Measurements from ENCODE around the gene BDKRB2.

The BDKRB2 gene

DNA sequence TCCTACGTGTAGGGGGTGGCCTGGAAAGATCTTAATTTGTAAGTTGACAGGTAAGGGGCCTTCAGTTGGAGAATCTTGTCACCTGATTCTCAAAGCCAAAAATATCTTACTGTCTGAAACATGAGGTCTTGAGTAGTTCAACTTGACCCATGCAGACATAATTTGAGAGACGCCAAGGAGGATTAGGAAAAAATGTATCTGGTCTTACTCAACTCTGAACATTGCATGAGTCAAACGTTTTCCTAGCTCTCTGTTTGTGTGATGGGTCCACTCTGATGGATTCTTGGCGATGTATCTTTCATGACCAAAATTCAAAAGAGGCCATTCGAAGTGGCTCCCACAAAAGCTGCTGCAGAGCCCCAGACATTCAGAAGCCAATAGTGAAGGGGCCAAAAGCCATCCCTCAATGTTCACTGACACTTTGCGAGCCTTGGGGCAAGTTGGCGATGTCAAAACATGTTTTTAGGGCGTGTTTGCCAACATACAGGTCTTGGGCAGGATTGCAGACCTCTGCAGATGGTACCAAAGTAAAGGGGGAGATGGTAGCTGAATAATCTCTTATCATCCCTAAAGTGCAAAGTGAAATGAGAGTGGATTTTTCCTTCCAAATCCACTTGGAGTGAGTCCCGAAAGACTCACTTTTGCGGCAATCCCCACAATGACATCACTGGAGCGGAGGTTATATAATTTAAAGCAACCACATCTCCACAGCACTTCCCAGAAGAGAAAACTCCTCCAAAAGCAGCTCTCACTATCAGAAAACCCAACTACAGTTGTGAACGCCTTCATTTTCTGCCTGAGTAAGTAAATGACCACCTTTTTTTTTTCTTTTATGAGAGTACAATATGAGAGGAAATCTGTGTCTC, 51.1 kb downstream of the BDKRB2 start, which contains the start of gene BDKRB1:
BDKRB1 (plus strand) TSS at position 710 of the 866 bp plus-strand sequence. CDS start 7,473 bp downstream, outside the sequence.
- FAIRE-seq = no peak

- FAIRE-seq = no peak
Observed at GRCh38 chr14:96256407-96256806, 51.8 kb downstream of the BDKRB2 start.

DNA sequence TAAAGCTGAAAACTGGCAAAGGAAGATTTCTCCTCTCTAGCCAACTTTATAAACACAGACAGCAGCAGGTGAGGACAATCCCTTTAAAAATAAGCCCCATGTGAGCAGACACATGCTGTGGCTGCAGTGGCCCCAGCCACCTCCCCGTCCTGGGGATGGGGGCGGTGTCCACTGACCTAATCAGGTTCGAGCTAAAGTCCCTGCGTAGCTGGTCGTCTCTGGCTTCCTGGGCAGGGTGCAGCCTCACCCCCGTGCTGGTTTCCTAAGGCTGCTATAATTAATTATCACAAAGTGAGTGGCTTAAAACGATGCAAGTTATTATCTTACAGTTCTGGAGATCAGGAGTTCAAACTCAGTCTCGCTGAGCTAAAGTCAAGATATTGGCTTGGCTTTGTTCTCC, 52.4 kb downstream of the BDKRB2 start:
- FAIRE-seq = no peak

- FAIRE-seq = no peak
Observed at GRCh38 chr14:96257900-96258299, 53.3 kb downstream of the BDKRB2 start.

- no peak for FAIRE-seq
Observed at GRCh38 chr14:96260341-96260821, 55.7 kb downstream of the BDKRB2 start.

GRCh38 chr14:96261053-96261452, 56.4 kb downstream of the BDKRB2 start:
- FAIRE-seq = no peak

DNA sequence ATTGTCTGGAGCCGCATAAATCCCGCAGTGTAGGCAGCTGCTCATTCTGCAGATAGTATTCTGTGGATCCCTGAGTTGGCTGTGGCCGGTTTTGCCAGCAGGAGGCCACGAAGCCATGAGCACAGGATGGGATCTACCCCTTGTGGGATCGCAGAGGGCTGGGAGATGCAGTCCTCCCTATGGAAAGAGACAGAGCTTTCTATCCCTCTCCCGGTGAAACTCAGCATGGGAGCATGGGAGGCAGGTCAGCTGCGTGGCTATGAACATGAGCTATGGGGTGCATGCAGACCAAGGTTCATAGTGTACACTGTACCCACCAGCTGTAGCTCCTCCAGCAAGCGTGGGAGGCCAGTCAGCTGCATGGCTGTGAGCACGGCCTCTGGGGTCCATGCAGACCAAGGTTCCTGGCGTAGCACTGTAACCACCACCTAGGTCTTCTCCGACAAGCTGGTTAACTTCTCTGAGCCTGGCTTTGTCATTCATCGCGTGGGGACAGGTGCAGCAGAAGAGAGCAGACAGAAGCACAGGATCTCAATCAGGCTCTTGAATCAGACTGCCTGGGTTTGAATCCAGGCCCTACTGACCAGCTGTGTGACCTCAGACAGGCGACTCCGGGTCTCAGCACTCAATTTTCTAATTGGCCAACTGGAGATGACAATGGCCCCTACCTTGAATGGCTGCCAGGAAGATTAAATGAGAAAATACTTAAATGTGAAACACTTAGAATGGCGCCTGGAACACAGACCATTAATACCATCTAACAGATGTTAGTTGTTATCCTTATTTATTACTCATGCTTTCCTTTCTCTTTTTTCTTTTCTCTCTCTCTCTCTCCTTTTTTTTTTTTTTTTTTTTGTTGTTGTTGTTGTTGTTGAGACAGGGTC, 57.4 kb downstream of the BDKRB2 start:
- no peak for FAIRE-seq

GRCh38 chr14:96263347-96264199, 58.9 kb downstream of the BDKRB2 start:
- FAIRE-seq = no peak

- no peak for FAIRE-seq
Observed at GRCh38 chr14:96264200-96264553, 59.5 kb downstream of the BDKRB2 start.

GRCh38 chr14:96264853-96265252, 60.2 kb downstream of the BDKRB2 start:
- FAIRE-seq = no peak

- FAIRE-seq = no peak
Observed at GRCh38 chr14:96265383-96266095, 60.9 kb downstream of the BDKRB2 start.

- FAIRE-seq = no peak
Observed at GRCh38 chr14:96267336-96267735, 62.7 kb downstream of the BDKRB2 start.

DNA sequence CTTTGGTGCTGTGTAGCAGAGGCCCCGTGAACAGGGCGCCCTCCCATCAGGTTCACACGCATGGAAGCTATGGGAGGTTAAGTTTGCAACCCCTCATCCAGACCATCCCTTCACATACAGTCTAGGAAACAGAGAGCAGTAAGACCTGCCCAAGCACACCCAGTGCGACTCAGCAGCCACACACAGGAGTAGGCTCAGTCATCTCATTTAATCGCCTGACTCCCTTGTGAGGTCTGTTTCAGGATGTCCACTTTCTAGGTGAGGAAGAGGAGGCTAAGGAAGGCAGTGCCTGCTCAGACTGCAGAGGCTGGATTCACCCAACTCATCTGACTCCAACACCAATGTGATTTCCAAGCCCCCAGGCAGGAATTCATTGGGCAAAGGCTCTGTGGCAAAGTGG, 63.3 kb downstream of the BDKRB2 start:
- FAIRE-seq = no peak

GRCh38 chr14:96268431-96269358, 64.1 kb downstream of the BDKRB2 start:
- FAIRE-seq = no peak

- no peak for FAIRE-seq
Observed at GRCh38 chr14:96269359-96269710, 64.7 kb downstream of the BDKRB2 start.

DNA sequence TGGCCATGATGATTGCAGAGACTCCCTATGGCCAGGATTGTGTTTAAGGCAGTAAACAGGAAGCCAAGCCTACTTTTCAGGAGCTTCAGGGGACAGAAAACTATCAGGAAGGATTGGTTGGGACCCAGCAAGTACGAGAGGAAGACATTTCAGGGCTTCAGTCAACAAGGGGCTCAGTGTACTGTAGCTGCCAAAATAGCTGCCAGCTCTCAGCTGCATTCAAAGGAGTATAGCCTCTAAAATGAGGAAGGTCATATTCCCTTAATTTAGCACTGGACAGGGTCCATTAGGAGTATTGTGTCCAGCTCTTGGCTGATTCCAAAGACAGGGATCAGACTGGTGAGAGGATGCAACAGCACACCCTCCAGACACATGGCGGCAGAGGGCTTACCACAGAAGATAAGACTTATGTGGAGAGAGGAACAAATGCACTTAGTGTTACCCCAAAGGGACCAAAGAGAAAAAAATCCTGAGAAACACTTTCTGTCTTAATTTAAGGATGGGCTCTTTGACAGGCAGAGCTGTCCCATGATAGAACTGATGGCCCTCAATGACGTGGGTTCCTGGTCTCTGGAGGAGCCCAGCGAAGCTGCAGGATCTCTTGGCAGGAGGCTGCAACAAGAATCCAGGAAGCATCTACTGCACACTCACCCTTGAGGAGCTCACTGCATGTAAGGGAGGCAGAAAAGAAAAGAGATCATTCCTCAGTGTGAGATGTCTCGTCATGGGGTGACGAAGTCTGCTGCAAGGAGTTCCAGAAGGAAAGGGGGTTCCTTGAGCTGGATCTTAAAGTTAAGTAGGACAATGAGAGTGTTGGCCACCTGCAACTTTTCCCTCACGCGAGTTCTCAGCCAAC, 66.2 kb downstream of the BDKRB2 start:
- FAIRE-seq = no peak

GRCh38 chr14:96271421-96271762, 66.8 kb downstream of the BDKRB2 start:
- FAIRE-seq = no peak

- FAIRE-seq = no peak
Observed at GRCh38 chr14:96272777-96273473, 68.3 kb downstream of the BDKRB2 start.

DNA sequence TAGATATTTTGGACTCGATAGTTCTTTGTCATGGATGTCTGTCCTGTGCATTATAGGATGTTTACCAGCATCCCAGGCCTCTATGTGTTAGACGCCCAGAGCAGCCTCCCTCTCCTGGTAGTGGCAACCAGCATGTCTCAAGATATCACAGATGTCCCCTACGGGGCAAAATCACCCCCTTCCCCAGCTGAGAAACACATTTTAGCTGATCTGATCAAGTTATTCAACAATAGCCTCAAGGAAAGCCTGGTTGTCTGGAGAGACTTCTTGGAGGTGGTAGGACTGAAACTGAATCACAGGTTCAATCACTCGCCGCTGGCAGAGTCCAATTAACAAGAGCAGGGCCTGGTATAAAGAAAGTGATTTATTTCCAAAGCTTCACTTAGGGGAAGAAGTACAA, 69.0 kb downstream of the BDKRB2 start:
- no peak for FAIRE-seq
